HL-60 (cell line): ENCODE data around the gene TRERF1.

ENCODE experiments used
- GABPA ChIP-seq: IDR thresholded peaks from 2 replicates; pipeline ENCODE4 v1.6.1; 2012; ENCODE audit warnings: low read depth
- POLR2AphosphoS5 ChIP-seq: IDR thresholded peaks from 2 replicates; pipeline ENCODE4 v1.6.1; 2012; ENCODE audit warnings: low read depth
- TF ChIP-seq, protein P1 (sequence below): IDR thresholded peaks from one replicate; pipeline ENCODE4 v1.5.1; 2011; ENCODE audit warnings: low read length, control low read depth, inconsistent platforms; ENCODE audit not compliant: insufficient read depth

DNA sequence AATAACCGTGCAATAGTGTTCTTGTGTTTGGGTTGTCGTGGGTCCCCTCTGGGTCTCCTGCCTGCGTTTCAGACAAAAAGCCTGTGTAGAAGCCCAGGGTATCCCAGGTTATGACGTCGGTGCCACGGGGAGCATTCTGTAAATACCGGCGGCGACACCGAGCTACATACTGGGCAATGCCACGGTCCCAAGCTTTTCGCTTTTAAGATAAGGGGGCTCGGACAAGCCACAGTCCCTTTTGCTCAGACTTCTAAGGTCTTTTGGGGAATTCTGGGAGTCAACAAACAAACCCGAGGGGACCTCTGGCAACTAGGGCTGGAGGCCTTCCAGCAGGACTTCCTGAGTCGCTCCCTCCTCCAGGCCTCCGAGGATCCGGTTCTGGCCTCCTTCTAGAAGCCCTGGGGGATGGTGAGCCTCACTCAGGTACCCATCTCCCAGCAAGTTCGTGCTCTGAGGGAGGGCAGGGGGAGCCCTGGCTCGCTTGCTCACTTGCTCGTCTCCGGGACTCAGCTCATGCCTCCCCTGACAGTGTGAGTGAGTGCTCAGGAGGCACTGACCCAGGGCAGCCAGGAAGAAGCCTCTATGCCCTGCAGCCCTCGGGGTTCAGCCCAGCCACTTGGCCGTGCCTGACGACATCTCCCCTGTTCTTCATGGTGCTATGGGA lies 171.6 kb downstream of the TRERF1 start:
- TF ChIP-seq, protein P1, sequence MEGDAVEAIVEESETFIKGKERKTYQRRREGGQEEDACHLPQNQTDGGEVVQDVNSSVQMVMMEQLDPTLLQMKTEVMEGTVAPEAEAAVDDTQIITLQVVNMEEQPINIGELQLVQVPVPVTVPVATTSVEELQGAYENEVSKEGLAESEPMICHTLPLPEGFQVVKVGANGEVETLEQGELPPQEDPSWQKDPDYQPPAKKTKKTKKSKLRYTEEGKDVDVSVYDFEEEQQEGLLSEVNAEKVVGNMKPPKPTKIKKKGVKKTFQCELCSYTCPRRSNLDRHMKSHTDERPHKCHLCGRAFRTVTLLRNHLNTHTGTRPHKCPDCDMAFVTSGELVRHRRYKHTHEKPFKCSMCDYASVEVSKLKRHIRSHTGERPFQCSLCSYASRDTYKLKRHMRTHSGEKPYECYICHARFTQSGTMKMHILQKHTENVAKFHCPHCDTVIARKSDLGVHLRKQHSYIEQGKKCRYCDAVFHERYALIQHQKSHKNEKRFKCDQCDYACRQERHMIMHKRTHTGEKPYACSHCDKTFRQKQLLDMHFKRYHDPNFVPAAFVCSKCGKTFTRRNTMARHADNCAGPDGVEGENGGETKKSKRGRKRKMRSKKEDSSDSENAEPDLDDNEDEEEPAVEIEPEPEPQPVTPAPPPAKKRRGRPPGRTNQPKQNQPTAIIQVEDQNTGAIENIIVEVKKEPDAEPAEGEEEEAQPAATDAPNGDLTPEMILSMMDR: no peak
- TF ChIP-seq GABPA: no peak
- no peak for TF ChIP-seq POLR2AphosphoS5
